Measurements from ENCODE around the gene NKX2-4.
"Not testable (repeated sequence)": the region's sequence is repeated elsewhere in the genome, so short reads cannot be mapped to it uniquely, and the experiment has no call there.

The NKX2-4 gene

GRCh38 chr20:21393816-21394519 is 3.4 kb downstream of the NKX2-4 start:
- DNase-seq (ENCODE audit: low read depth) = no peak

- no peak for DNase-seq (ENCODE audit: low read depth)
These were observed 4.2 kb downstream of the NKX2-4 start for GRCh38 chr20:21393166-21393565.

GRCh38 chr20:21391972-21392352 is 5.4 kb downstream of the NKX2-4 start:
- DNase-seq (ENCODE audit: low read depth) = no peak

- no peak for DNase-seq (ENCODE audit: low read depth)
These were observed 5.9 kb downstream of the NKX2-4 start for GRCh38 chr20:21391185-21391971.

GRCh38 chr20:21390768-21391167 is 6.6 kb downstream of the NKX2-4 start:
- DNase-seq (ENCODE audit: low read depth) = no peak

- DNase-seq (ENCODE audit: low read depth) = no peak
These were observed 8.0 kb downstream of the NKX2-4 start for GRCh38 chr20:21389368-21389767.

GRCh38 chr20:21388566-21388965 is 8.8 kb downstream of the NKX2-4 start:
- no peak for DNase-seq (ENCODE audit: low read depth)

- no peak for DNase-seq (ENCODE audit: low read depth)
These were observed 9.8 kb downstream of the NKX2-4 start for GRCh38 chr20:21387528-21387927.

- no peak for DNase-seq (ENCODE audit: low read depth)
These were observed 11.2 kb downstream of the NKX2-4 start for GRCh38 chr20:21386111-21386510.

- DNase-seq (ENCODE audit: low read depth) = no peak
These were observed 12.9 kb downstream of the NKX2-4 start for GRCh38 chr20:21384308-21384892.

- no peak for DNase-seq (ENCODE audit: low read depth)
These were observed 15.7 kb downstream of the NKX2-4 start for GRCh38 chr20:21381619-21382018.

- DNase-seq (ENCODE audit: low read depth) = no peak
These were observed 16.6 kb downstream of the NKX2-4 start for GRCh38 chr20:21380711-21381110.

GRCh38 chr20:21378259-21378658 is 19.1 kb downstream of the NKX2-4 start:
- no peak for DNase-seq (ENCODE audit: low read depth)

- no peak for DNase-seq (ENCODE audit: low read depth)
These were observed 19.6 kb downstream of the NKX2-4 start for GRCh38 chr20:21377701-21378100.

- no peak for DNase-seq (ENCODE audit: low read depth)
These were observed 20.7 kb downstream of the NKX2-4 start for GRCh38 chr20:21376626-21377025.

GRCh38 chr20:21373436-21373835 is 23.9 kb downstream of the NKX2-4 start:
- no peak for DNase-seq (ENCODE audit: low read depth)

GRCh38 chr20:21372016-21372415 is 25.3 kb downstream of the NKX2-4 start:
- DNase-seq (ENCODE audit: low read depth) = no peak

- DNase-seq (ENCODE audit: low read depth) = no peak
These were observed 26.1 kb downstream of the NKX2-4 start for GRCh38 chr20:21371193-21371592.

GRCh38 chr20:21368791-21369190 is 28.5 kb downstream of the NKX2-4 start:
- DNase-seq (ENCODE audit: low read depth) = no peak

- not testable (repeated sequence) for DNase-seq (ENCODE audit: low read depth)
These were observed 31.1 kb downstream of the NKX2-4 start for GRCh38 chr20:21366273-21366672.

- DNase-seq (ENCODE audit: low read depth) = no peak
These were observed 31.6 kb downstream of the NKX2-4 start for GRCh38 chr20:21365771-21366170.

- DNase-seq (ENCODE audit: low read depth) = no peak
These were observed 32.9 kb downstream of the NKX2-4 start for GRCh38 chr20:21364413-21364812.

GRCh38 chr20:21361266-21361665 is 36.1 kb downstream of the NKX2-4 start:
- no peak for DNase-seq (ENCODE audit: low read depth)
